ENCODE data around the gene NAT9. TPM values are rescaled to one million over a fixed set of nuclear protein-coding genes. Genes with fewer than 3 reads are reported as not detected.

The NAT9 gene
- total and polyA plus RNA-seq, 2 experiments from 2014 or later: 37.3 to 37.5 TPM

DNA sequence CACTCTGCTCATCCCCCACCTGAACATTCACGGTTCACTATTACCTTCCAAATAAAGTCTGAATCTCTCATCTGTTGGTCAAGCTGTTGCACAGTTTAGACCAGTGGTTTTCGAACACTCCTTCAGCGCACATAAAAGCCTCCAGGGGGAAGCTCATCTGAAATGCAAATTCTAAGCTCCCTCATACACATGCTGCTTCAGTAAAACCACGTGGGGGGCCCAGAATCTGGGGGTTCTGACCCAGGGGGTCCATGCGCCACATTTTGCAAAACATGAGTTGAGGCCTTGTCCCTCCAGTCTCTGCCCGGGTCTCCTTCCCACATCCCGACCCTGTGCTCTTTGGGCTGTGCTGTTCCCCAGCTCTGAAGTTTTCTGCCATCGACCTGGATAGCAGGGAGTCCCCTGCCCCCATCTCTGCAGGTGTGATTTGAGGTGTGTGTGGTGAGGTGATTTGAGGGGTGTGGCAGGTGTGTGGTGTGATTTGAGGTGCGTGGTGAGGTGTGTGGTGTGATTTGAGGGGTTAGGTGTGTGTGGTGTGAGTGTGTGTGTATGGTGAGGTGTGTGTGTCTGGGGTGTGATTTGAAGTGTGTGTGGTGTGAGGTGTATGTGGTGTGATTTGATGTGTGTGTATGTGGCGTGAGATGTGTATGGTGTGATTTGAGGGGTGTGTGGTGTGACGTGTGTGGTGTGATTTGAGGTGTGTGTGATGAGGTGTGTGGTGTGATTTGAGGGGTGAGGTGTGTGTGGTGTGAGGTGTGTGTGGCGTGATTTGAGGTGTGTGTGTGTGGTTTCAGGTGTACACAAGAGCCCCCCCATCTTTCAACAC lies 43.9 kb downstream of the NAT9 start:
- Histone ChIP-seq H2AFZ (no peak overlapping the region), H3F3A (replicated peaks; ENCODE audit: low read depth) (peaks cover 23% of the 10 kb centered on the region), H3K4me2 (no peak overlapping the region), H3K79me2 (replicated peaks; ENCODE audit: insufficient read depth) (no peaks in the 10 kb centered on the region), H3K9me2 (ENCODE audit: insufficient read depth) (no peaks in the 10 kb centered on the region), H3K36me3 (ENCODE audit: insufficient read depth) (no peaks in the 10 kb centered on the region), H3K4me1 (ENCODE audit: insufficient read depth) (peaks cover 5% of the 10 kb centered on the region; the same call in 1 of the 2 replicates), H3K27me3 (ENCODE audit: insufficient read depth) (peaks cover 11% of the 10 kb centered on the region; the same call in 1 of the 2 replicates), H3K4me3 (no peak overlapping the region), H3K27ac (ENCODE audit: low read depth) (no peak overlapping the region), H4K20me1 (replicated peaks; ENCODE audit: insufficient read depth) (no peaks in the 10 kb centered on the region)
- Mint-ChIP-seq H3K36me3 (ENCODE audit: low read depth) (no peaks in the 10 kb centered on the region), H3K27ac (no peak overlapping the region), H3K27me3 (ENCODE audit: insufficient read depth, low read depth, poor library complexity) (peaks cover 13% of the 10 kb centered on the region), H3K4me3 (no peak overlapping the region), H3K9me3 (no peaks in the 10 kb centered on the region), H3K4me1 (peaks cover 8% of the 10 kb centered on the region)
- DNase-seq (ENCODE audit: low spot score) (no peak), ATAC-seq (no peak)
- TF ChIP-seq ZNF331 (CRISPR knock-in tag; IDR thresholded peaks at IDR 0.05; ENCODE audit: low read depth) (no peak), STAT1 (IDR thresholded peaks at IDR 0.05; ENCODE audit: unreplicated experiment) (no peak)
- TF ChIP-seq, protein P1, sequence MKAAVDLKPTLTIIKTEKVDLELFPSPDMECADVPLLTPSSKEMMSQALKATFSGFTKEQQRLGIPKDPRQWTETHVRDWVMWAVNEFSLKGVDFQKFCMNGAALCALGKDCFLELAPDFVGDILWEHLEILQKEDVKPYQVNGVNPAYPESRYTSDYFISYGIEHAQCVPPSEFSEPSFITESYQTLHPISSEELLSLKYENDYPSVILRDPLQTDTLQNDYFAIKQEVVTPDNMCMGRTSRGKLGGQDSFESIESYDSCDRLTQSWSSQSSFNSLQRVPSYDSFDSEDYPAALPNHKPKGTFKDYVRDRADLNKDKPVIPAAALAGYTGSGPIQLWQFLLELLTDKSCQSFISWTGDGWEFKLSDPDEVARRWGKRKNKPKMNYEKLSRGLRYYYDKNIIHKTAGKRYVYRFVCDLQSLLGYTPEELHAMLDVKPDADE (IDR thresholded peaks at IDR 0.05): no peak

DNA sequence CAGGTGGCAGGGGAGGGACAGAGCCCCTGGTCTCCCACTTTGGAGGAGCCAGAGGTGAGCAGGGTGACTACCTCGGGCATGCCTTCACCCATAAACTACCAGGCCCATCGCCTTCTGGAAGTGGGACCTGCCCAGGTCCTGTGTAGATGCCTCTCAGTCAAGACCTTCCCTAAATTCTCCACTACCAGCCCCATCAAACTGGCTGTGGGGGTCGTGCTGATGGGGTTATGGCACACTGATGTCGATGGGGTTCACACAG lies 44.9 kb downstream of the NAT9 start:
- H3K4me1 Mint-ChIP-seq: peaks cover 7% of the 10 kb centered on the region
- peaks cover 11% of the 10 kb centered on the region; the same call in 1 of the 2 replicates for H3K27me3 ChIP-seq (ENCODE audit: insufficient read depth)
- H3K4me1 ChIP-seq (ENCODE audit: insufficient read depth): peaks cover 5% of the 10 kb centered on the region; the same call in 1 of the 2 replicates
- ATAC-seq (no peak), DNase-seq (ENCODE audit: low spot score) (no peak)
- no peak overlapping the region for H3K4me3 Mint-ChIP-seq
- H3K27ac Mint-ChIP-seq: no peak overlapping the region
- TF ChIP-seq ZNF114 (CRISPR knock-in tag; IDR thresholded peaks at IDR 0.05) (no peak), ZNF331 (CRISPR knock-in tag; IDR thresholded peaks at IDR 0.05; ENCODE audit: low read depth) (no peak), JUNB (IDR thresholded peaks at IDR 0.05; ENCODE audit: unreplicated experiment) (no peak)
- H3K27ac ChIP-seq (ENCODE audit: low read depth): no peak overlapping the region
- no peak overlapping the region for H2AFZ ChIP-seq
- H3K36me3 ChIP-seq (ENCODE audit: insufficient read depth): no peaks in the 10 kb centered on the region
- no peak overlapping the region for H3K4me2 ChIP-seq
- H3K79me2 ChIP-seq (replicated peaks; ENCODE audit: insufficient read depth): no peaks in the 10 kb centered on the region
- no peaks in the 10 kb centered on the region for H3K9me2 ChIP-seq (ENCODE audit: insufficient read depth)
- no peaks in the 10 kb centered on the region for H3K36me3 Mint-ChIP-seq (ENCODE audit: low read depth)
- H3K27me3 Mint-ChIP-seq (ENCODE audit: insufficient read depth, low read depth, poor library complexity): peaks cover 12% of the 10 kb centered on the region
- no peaks in the 10 kb centered on the region for H4K20me1 ChIP-seq (replicated peaks; ENCODE audit: insufficient read depth)
- peaks cover 23% of the 10 kb centered on the region for H3F3A ChIP-seq (replicated peaks; ENCODE audit: low read depth)
- H3K4me3 ChIP-seq: no peak overlapping the region
- H3K9me3 Mint-ChIP-seq: no peaks in the 10 kb centered on the region

DNA sequence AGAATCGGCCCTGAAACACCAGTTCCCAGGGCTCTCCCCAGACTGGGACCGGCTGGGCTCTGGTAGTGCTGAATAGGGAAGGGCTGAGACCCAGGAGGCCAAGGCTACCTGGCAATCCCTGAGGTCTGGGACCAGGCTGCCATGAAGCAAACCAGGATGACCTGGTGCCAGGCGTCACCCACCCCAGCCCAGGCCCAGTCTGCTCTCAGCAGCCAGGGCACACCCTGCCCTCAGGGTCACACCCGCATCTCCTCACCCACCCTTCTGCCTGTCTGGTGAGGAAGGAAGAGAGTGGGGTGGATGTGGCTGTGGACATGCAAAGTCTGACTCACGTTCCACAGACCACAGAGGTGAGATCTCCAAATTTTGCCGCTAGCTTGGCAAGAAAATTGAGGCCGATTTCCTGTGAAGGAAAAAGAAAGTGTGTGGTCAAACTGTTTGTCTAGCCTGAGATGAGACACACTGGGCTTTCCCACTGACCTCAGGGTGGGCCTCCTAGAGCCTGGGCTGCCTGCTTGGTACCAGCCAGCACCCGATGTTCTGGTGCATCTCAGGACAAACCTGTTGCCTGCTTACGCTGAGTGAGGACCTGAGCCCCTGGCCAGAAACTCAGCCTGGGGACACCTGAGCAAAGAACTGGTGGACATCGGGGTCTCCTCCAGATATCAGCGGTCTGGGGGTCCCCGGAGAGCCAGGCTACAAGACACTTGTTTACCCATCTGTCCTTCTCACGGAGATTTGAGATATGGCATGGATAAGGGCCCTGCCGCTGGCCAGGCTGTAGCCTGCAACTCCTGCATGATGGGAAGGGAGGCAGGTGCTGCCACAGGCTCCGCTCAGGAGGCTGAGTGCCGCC lies 45.4 kb downstream of the NAT9 start:
- H3K4me3 ChIP-seq: no peak overlapping the region
- no peaks in the 10 kb centered on the region; the same call in 2 of the 3 replicates for H3K9me3 Mint-ChIP-seq

More for the DNA sequence above, 45.4 kb downstream of the NAT9 start:
- peaks cover 10% of the 10 kb centered on the region; the same call in 1 of the 2 replicates for H3K27me3 ChIP-seq (ENCODE audit: insufficient read depth)
- no peak for DNase-seq (ENCODE audit: low spot score)
- H3K36me3 Mint-ChIP-seq (ENCODE audit: low read depth): no peaks in the 10 kb centered on the region
- peaks cover 2% of the 10 kb centered on the region; the same call in 1 of the 2 replicates for H3K4me1 ChIP-seq (ENCODE audit: insufficient read depth)
- no peaks in the 10 kb centered on the region for H3K36me3 ChIP-seq (ENCODE audit: insufficient read depth)
- no peaks in the 10 kb centered on the region for H4K20me1 ChIP-seq (replicated peaks; ENCODE audit: insufficient read depth)
- no peak overlapping the region for H3K27ac ChIP-seq (ENCODE audit: low read depth)
- H3K4me1 Mint-ChIP-seq: peaks cover 4% of the 10 kb centered on the region
- no peak for TF ChIP-seq EZH2 (IDR thresholded peaks at IDR 0.05; ENCODE audit: low read depth, unreplicated experiment)
- TF ChIP-seq STAT1 (IDR thresholded peaks at IDR 0.05; ENCODE audit: unreplicated experiment): no peak
- no peak for TF ChIP-seq POLR2AphosphoS5 (IDR thresholded peaks at IDR 0.05; ENCODE audit: low read depth)
- TF ChIP-seq, protein P1 (IDR thresholded peaks at IDR 0.05): no peak
- TF ChIP-seq NANOG (IDR thresholded peaks at IDR 0.05; ENCODE audit: borderline replicate concordance): no peak
- TF ChIP-seq, protein P2, sequence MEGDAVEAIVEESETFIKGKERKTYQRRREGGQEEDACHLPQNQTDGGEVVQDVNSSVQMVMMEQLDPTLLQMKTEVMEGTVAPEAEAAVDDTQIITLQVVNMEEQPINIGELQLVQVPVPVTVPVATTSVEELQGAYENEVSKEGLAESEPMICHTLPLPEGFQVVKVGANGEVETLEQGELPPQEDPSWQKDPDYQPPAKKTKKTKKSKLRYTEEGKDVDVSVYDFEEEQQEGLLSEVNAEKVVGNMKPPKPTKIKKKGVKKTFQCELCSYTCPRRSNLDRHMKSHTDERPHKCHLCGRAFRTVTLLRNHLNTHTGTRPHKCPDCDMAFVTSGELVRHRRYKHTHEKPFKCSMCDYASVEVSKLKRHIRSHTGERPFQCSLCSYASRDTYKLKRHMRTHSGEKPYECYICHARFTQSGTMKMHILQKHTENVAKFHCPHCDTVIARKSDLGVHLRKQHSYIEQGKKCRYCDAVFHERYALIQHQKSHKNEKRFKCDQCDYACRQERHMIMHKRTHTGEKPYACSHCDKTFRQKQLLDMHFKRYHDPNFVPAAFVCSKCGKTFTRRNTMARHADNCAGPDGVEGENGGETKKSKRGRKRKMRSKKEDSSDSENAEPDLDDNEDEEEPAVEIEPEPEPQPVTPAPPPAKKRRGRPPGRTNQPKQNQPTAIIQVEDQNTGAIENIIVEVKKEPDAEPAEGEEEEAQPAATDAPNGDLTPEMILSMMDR (conservative IDR thresholded peaks at IDR 0.05; ENCODE audit: low read depth in 2 of 2): no peak
- no peak for TF ChIP-seq EZH2phosphoT487 (IDR thresholded peaks at IDR 0.05; ENCODE audit: unreplicated experiment)
- no peak for TF ChIP-seq ZNF331 (CRISPR knock-in tag; IDR thresholded peaks at IDR 0.05; ENCODE audit: low read depth)
- no peak overlapping the region for H3K27ac Mint-ChIP-seq
- ATAC-seq: no peak
- H3K79me2 ChIP-seq (replicated peaks; ENCODE audit: insufficient read depth): no peaks in the 10 kb centered on the region
- peaks cover 21% of the 10 kb centered on the region for H3F3A ChIP-seq (replicated peaks; ENCODE audit: low read depth)
- no peaks in the 10 kb centered on the region for H3K9me2 ChIP-seq (ENCODE audit: insufficient read depth)
- H3K4me2 ChIP-seq: no peak overlapping the region
- no peak overlapping the region for H3K4me3 Mint-ChIP-seq
- peaks cover 9% of the 10 kb centered on the region for H3K27me3 Mint-ChIP-seq (ENCODE audit: insufficient read depth, low read depth, poor library complexity)
- no peak overlapping the region for H2AFZ ChIP-seq
